ENCODE measurements around the gene GIGYF1. TPM values are rescaled to one million over a fixed set of nuclear protein-coding genes. Genes with fewer than 3 reads are reported as not detected.

The GIGYF1 gene
- polyA plus RNA-seq, 4 donors = 30.0 to 63.8 (median 40.4) TPM

- DNase-seq (ENCODE audit: low read depth in 4 of 4, low spot score in 3 of 4) = no peak
Observed at GRCh38 chr7:100640517-100641440, 53.3 kb downstream of the GIGYF1 start.

- DNase-seq (ENCODE audit: low read depth in 4 of 4, low spot score in 3 of 4) = no peak
Observed at GRCh38 chr7:100639995-100640516, 54.0 kb downstream of the GIGYF1 start.

- DNase-seq (ENCODE audit: low read depth in 4 of 4, low spot score in 3 of 4) = no peak
Observed at GRCh38 chr7:100632951-100633717, 60.9 kb downstream of the GIGYF1 start.

GRCh38 chr7:100630066-100630465, 64.0 kb downstream of the GIGYF1 start:
- DNase-seq (ENCODE audit: low read depth in 4 of 4, low spot score in 3 of 4) = no peak

Other genes with a start within 250 kb of the GIGYF1 start
- 1 to 10 TPM in 3 of 4 donors, under 1 TPM in 1; 0.59 to 3.0 (median 1.5) TPM for gene SPACDR, start 230.0 kb downstream of the GIGYF1 start, polyA plus RNA-seq (ENCODE audit: insufficient read length in 4 of 4)
- 10 to 100 TPM; 29.1 to 57.6 (median 33.6) TPM for gene TSC22D4, start 215.0 kb downstream of the GIGYF1 start, polyA plus RNA-seq (ENCODE audit: insufficient read length in 4 of 4)
- gene NYAP1, start 210.3 kb downstream of the GIGYF1 start, polyA plus RNA-seq (ENCODE audit: insufficient read length in 4 of 4) = 1 to 10 TPM; 1.6 to 4.2 (median 2.2) TPM
- gene AGFG2, start 155.0 kb downstream of the GIGYF1 start, polyA plus RNA-seq (ENCODE audit: insufficient read length in 4 of 4) = 10 to 100 TPM; 10.8 to 16.3 (median 13.9) TPM
- gene SAP25, start 120.3 kb downstream of the GIGYF1 start, polyA plus RNA-seq (ENCODE audit: insufficient read length in 4 of 4) = 1 to 10 TPM; 2.4 to 9.6 (median 4.9) TPM
- gene LRCH4, start 108.1 kb downstream of the GIGYF1 start, polyA plus RNA-seq (ENCODE audit: insufficient read length in 4 of 4) = 10 to 100 TPM; 28.3 to 54.2 (median 42.0) TPM
- gene FBXO24, start 107.9 kb downstream of the GIGYF1 start, polyA plus RNA-seq (ENCODE audit: insufficient read length in 4 of 4) = 1 to 10 TPM; 1.7 to 3.5 (median 2.3) TPM
- gene PCOLCE, start 91.9 kb downstream of the GIGYF1 start, polyA plus RNA-seq (ENCODE audit: insufficient read length in 4 of 4) = 100 to 1,000 TPM; 129 to 641 (median 145) TPM
- gene MOSPD3, start 81.7 kb downstream of the GIGYF1 start, polyA plus RNA-seq (ENCODE audit: insufficient read length in 4 of 4) = 10 to 100 TPM; 23.5 to 34.9 (median 28.7) TPM
- gene TFR2, start 52.7 kb downstream of the GIGYF1 start, polyA plus RNA-seq (ENCODE audit: insufficient read length in 4 of 4) = 1 to 10 TPM in 3 of 4 donors, under 1 TPM in 1; 0.64 to 3.5 (median 1.3) TPM
- gene ACTL6B, start 37.8 kb downstream of the GIGYF1 start, polyA plus RNA-seq (ENCODE audit: insufficient read length in 4 of 4) = under 1 TPM in 2 of 4 donors, not detected in 2; 0.19 to 0.22 TPM
- gene GNB2, start 20.5 kb downstream of the GIGYF1 start, polyA plus RNA-seq (ENCODE audit: insufficient read length in 4 of 4) = 100 to 1,000 TPM; 176 to 210 (median 199) TPM
- gene POP7, start 11.9 kb upstream of the GIGYF1 start, polyA plus RNA-seq (ENCODE audit: insufficient read length in 4 of 4) = 10 to 100 TPM; 20.6 to 31.4 (median 23.9) TPM
- under 1 TPM in 2 of 4 donors, not detected in 2; 0.17 to 0.18 TPM for gene EPO, start 26.2 kb upstream of the GIGYF1 start, polyA plus RNA-seq (ENCODE audit: insufficient read length in 4 of 4)
- gene ZAN, start 39.3 kb upstream of the GIGYF1 start, polyA plus RNA-seq (ENCODE audit: insufficient read length in 4 of 4) = under 1 TPM in 1 of 4 donors, not detected in 3; 0.03 TPM
- 10 to 100 TPM; 73.1 to 87.8 (median 78.5) TPM for gene EPHB4, start 133.3 kb upstream of the GIGYF1 start, polyA plus RNA-seq (ENCODE audit: insufficient read length in 4 of 4)
- 10 to 100 TPM; 15.3 to 41.3 (median 20.7) TPM for gene SLC12A9, start 158.5 kb upstream of the GIGYF1 start, polyA plus RNA-seq (ENCODE audit: insufficient read length in 4 of 4)
- gene TRIP6, start 173.1 kb upstream of the GIGYF1 start, polyA plus RNA-seq (ENCODE audit: insufficient read length in 4 of 4) = 100 to 1,000 TPM in 1 of 4 donors, 10 to 100 TPM in 3; 51.1 to 104 (median 73.0) TPM
- gene SRRT, start 180.9 kb upstream of the GIGYF1 start, polyA plus RNA-seq (ENCODE audit: insufficient read length in 4 of 4) = 100 to 1,000 TPM; 132 to 208 (median 160) TPM
- gene UFSP1, start 195.5 kb upstream of the GIGYF1 start, polyA plus RNA-seq (ENCODE audit: insufficient read length in 4 of 4) = 1 to 10 TPM; 1.2 to 2.7 (median 2.0) TPM
- 1 to 10 TPM; 3.5 to 6.0 (median 4.8) TPM for gene ACHE, start 201.6 kb upstream of the GIGYF1 start, polyA plus RNA-seq (ENCODE audit: insufficient read length in 4 of 4)

Data from left renal pelvis (tissue), 4 donors.